ENCODE results near the gene IL23R.

GRCh38 chr1:67148516-67149178, 17.6 kb upstream of the IL23R start:
- TF ChIP-seq CTCF (IDR thresholded peaks at IDR 0.05) (no peak), POLR2A (IDR thresholded peaks at IDR 0.05) (no peak)
